ENCODE measurements around the gene TMEM245.

- TF ChIP-seq POLR2AphosphoS5 (IDR thresholded peaks at IDR 0.05; ENCODE audit: insufficient read depth, low read depth, low read length) (no peak), POLR2A (IDR thresholded peaks at IDR 0.05; ENCODE audit: low read depth, low read length) (no peak), EZH2 (IDR thresholded peaks at IDR 0.05; ENCODE audit: borderline replicate concordance, low read depth, low read length, severe bottlenecking) (no peak), FOS (IDR thresholded peaks at IDR 0.05; ENCODE audit: borderline replicate concordance, insufficient read depth, low read length) (no peak), JUN (IDR thresholded peaks at IDR 0.05; ENCODE audit: borderline replicate concordance, insufficient read depth, insufficient read length, low read depth) (no peak), MYC (IDR thresholded peaks at IDR 0.05; ENCODE audit: low read depth, low read length) (no peak)
- TF ChIP-seq, protein P1, sequence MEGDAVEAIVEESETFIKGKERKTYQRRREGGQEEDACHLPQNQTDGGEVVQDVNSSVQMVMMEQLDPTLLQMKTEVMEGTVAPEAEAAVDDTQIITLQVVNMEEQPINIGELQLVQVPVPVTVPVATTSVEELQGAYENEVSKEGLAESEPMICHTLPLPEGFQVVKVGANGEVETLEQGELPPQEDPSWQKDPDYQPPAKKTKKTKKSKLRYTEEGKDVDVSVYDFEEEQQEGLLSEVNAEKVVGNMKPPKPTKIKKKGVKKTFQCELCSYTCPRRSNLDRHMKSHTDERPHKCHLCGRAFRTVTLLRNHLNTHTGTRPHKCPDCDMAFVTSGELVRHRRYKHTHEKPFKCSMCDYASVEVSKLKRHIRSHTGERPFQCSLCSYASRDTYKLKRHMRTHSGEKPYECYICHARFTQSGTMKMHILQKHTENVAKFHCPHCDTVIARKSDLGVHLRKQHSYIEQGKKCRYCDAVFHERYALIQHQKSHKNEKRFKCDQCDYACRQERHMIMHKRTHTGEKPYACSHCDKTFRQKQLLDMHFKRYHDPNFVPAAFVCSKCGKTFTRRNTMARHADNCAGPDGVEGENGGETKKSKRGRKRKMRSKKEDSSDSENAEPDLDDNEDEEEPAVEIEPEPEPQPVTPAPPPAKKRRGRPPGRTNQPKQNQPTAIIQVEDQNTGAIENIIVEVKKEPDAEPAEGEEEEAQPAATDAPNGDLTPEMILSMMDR (IDR thresholded peaks at IDR 0.05; ENCODE audit: extremely low read depth in 1 of 2, insufficient read depth in 1 of 2, low read depth in 1 of 2, low read length in 2 of 2) = no peak
- TF ChIP-seq, protein P2, sequence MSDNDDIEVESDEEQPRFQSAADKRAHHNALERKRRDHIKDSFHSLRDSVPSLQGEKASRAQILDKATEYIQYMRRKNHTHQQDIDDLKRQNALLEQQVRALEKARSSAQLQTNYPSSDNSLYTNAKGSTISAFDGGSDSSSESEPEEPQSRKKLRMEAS (IDR thresholded peaks at IDR 0.05; ENCODE audit: insufficient read depth, insufficient read length) = no peak
Observed at GRCh38 chr9:109027176-109027575, 92.6 kb downstream of the TMEM245 start.
